ENCODE measurements around the gene SLC35B1.

The SLC35B1 gene

DNA sequence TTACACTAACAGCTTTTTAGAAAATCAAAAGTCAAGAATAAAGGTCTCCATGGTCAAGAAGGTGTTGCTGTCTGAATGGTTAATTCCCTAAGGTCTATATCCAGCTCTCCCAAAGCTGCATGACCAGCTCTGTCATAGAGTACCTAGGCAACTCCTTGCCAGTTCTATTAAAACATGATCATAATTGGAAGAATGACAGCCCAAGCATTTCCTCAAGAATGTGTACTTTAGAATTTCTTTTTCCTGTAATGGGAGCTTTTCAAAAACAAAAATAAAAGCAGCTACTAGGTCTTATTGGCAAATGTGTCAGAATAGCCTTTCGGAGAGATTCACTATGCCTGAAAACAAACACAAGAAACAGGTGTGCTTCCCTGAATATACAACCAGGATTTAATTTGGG, 37.8 kb downstream of the SLC35B1 start:
- no peak for DNase-seq (ENCODE audit: low spot score)

DNA sequence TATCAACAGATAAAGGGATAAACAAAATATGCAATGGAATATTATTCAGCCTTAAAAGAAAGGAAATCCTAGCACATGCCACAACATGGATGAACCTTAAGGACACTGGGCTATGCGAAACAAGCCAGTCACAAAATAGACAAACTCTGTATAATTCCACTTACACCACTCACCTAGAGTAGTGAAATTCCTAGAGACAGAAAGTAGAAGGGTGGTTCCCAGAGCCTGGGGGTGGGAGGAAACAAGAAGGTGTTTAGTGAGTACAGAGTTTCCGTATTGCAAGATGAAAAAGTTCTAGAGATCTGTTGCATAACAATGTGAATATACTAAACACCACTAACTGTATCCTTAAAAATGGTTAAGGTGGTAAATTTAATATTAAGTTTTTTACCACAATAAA, 39.9 kb downstream of the SLC35B1 start:
- no peak for DNase-seq (ENCODE audit: low spot score)

DNA sequence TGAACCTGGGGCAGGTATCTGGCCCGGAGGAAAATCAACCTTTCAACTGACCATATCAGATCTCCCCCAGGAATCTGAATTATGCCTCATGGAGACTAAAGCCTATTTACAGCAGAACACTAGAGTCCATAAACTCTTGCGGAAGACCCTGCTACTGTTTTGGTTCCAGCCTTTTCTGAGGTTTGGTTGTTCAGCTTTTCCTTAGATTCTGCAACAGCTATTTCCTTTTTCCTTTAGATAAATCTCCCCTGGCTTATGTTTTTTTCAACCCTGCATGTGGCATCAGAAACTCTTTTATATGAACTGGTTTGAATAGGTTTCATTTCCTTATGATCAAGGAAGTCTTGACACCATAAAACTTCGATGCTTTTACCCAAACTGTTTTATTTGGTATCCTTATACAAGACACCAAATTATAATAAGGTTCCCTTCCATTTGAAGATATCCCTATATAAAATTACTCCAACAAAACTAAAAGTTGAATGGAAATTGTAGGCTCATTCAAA, 43.0 kb downstream of the SLC35B1 start:
- no peak for DNase-seq (ENCODE audit: low spot score)

DNA sequence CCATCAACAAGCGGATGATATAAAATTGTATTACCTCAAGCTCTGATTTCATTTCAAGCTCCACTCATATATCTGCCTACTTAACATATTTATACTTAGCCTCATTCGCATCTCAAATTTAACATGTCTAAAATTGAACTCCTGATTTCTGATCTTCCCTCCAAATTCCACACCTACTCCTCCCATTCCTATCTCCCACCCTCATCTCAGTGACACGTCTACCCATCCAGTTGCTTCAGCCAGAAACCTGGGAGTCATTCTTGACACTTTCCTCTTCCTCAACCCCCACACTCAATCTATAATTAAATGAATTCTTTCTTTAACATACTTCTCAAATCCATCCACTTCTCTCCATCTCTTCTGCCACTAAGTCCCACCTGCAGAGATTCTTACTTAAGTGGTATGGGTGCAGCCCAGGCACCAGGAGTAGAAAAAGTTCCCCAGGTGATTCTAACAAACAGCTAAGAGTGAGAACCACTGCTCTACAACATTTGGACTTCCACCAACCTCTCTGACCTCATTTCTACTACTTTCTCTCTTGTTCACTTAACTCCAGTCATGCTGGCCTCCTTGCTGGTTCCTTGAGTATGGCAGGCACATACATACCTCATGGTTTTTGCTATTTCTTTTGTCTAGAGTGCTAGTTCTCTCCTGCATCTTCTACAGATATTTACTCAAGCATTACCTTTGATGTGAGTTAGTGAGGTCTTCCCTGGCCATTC, 47.9 kb downstream of the SLC35B1 start:
- DNase-seq (ENCODE audit: low spot score), result no peak

DNA sequence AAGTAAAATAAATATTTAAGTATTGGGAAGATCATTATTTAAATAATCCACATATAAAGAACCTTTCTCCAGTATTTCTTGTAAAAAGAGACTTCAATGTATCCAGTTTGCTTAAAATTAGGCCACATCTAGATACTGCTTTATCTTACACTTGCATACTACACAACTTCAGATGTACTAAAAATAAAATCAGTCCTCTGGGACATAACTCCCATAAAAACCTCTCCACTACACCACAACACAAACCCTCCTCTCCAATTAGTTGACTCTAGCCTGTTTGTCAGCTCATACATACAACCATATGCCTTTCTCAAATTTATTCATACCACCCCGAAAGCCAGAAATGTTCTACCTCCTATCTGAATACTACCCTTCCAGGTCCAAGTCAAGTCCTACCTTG, 51.5 kb downstream of the SLC35B1 start:
- DNase-seq (ENCODE audit: low spot score), result no peak

All from GM03348 (cell line).